ENCODE data around the gene ANKRD13A.
"Not testable (repeated sequence)": the region's sequence is repeated elsewhere in the genome, so short reads cannot be mapped to it uniquely, and the experiment has no call there.

Gene ANKRD13A

GRCh38 chr12:110088216-110088615 lies 89.0 kb downstream of the ANKRD13A start:
- DNase-seq: not testable (repeated sequence)

- DNase-seq: no peak
These were observed 89.7 kb downstream of the ANKRD13A start for GRCh38 chr12:110088936-110089335.

Measured in activated CD4-positive, CD25-positive, alpha-beta regulatory T cell (primary cell).